Muscle layer of colon (tissue), 2 donors: ENCODE data around the gene SLIT3.

ENCODE experiments used
- H3K27ac ChIP-seq: one replicate; pipeline ENCODE4 v1.7.0; 2013; ENCODE audit warnings: low read depth, mild to moderate bottlenecking, low read length, moderate library complexity
- H3K27me3 ChIP-seq, 2 donors: one replicate each; pipeline ENCODE4 v1.7.0; 2013; ENCODE audit warnings: low read length in 2 of 2, mild to moderate bottlenecking in 2 of 2; ENCODE audit not compliant: insufficient read depth in 2 of 2, control insufficient read depth in 1 of 2
- H3K36me3 ChIP-seq: one replicate; pipeline ENCODE4 v1.7.0; 2013; ENCODE audit warnings: mild to moderate bottlenecking, low read length; ENCODE audit not compliant: insufficient read depth
- H3K4me1 ChIP-seq: one replicate; pipeline ENCODE4 v1.7.0; 2013; ENCODE audit warnings: mild to moderate bottlenecking, low read length; ENCODE audit not compliant: insufficient read depth
- H3K4me3 ChIP-seq, 2 donors: one replicate each; pipeline ENCODE4 v1.7.0; 2013; ENCODE audit warnings: low read length in 2 of 2, low read depth in 1 of 2, mild to moderate bottlenecking in 1 of 2, moderate library complexity in 1 of 2
- H3K9ac ChIP-seq: one replicate; pipeline ENCODE4 v1.7.0; 2013; ENCODE audit warnings: low read length
- H3K9me3 ChIP-seq: one replicate; pipeline ENCODE4 v1.7.0; 2013; ENCODE audit warnings: mild to moderate bottlenecking, low read length
- donor health status: abdominal sarcoma.
- donor health status: Adenocarcinoma of cecum.

The SLIT3 gene

GRCh38 chr5:168819004-168819621 is 481.8 kb downstream of the SLIT3 start:
- Histone ChIP-seq H3K9ac (no peak overlapping the region), H3K27ac (no peak overlapping the region), H3K36me3 (peaks cover 13% of the 10 kb centered on the region), H3K9me3 (no peaks in the 10 kb centered on the region), H3K4me3 (no peak overlapping the region), H3K27me3 (no peaks in the 10 kb centered on the region), H3K4me1 (no peaks in the 10 kb centered on the region)

GRCh38 chr5:168818558-168818957 is 482.4 kb downstream of the SLIT3 start:
- Histone ChIP-seq H3K36me3 (peaks cover 13% of the 10 kb centered on the region), H3K27ac (no peak overlapping the region), H3K27me3 (no peaks in the 10 kb centered on the region), H3K9me3 (no peaks in the 10 kb centered on the region), H3K4me1 (no peaks in the 10 kb centered on the region), H3K9ac (no peak overlapping the region), H3K4me3 (no peak overlapping the region)

GRCh38 chr5:168817591-168817990 is 483.3 kb downstream of the SLIT3 start:
- Histone ChIP-seq H3K36me3 (peaks cover 13% of the 10 kb centered on the region), H3K9ac (no peak overlapping the region), H3K27ac (no peak overlapping the region), H3K9me3 (no peaks in the 10 kb centered on the region), H3K4me3 (no peak overlapping the region), H3K27me3 (no peaks in the 10 kb centered on the region), H3K4me1 (no peaks in the 10 kb centered on the region)

- Histone ChIP-seq H3K4me3 (no peak overlapping the region), H3K27ac (no peak overlapping the region), H3K27me3 (no peaks in the 10 kb centered on the region), H3K9ac (no peak overlapping the region), H3K4me1 (no peaks in the 10 kb centered on the region), H3K36me3 (peaks cover 13% of the 10 kb centered on the region), H3K9me3 (no peaks in the 10 kb centered on the region)
Observed at GRCh38 chr5:168816661-168817060, 484.3 kb downstream of the SLIT3 start.

GRCh38 chr5:168813184-168813968 is 487.6 kb downstream of the SLIT3 start:
- H3K27me3 ChIP-seq, result no peaks in the 10 kb centered on the region
- peaks cover 13% of the 10 kb centered on the region for H3K36me3 ChIP-seq
- H3K4me1 ChIP-seq, result no peaks in the 10 kb centered on the region
- H3K27ac ChIP-seq, result no peak overlapping the region
- no peaks in the 10 kb centered on the region for H3K9me3 ChIP-seq
- no peak overlapping the region for H3K9ac ChIP-seq
- H3K4me3 ChIP-seq, result no peak overlapping the region

- Histone ChIP-seq H3K9ac (no peak overlapping the region), H3K4me1 (no peaks in the 10 kb centered on the region), H3K27ac (no peak overlapping the region), H3K27me3 (no peaks in the 10 kb centered on the region), H3K4me3 (no peak overlapping the region), H3K36me3 (peaks cover 15% of the 10 kb centered on the region), H3K9me3 (no peaks in the 10 kb centered on the region)
Observed at GRCh38 chr5:168810641-168811040, 490.3 kb downstream of the SLIT3 start.

GRCh38 chr5:168809218-168809617 is 491.7 kb downstream of the SLIT3 start:
- Histone ChIP-seq H3K9me3 (no peaks in the 10 kb centered on the region), H3K9ac (no peak overlapping the region), H3K36me3 (peaks cover 9% of the 10 kb centered on the region), H3K27me3 (no peaks in the 10 kb centered on the region), H3K27ac (no peak overlapping the region), H3K4me3 (no peak overlapping the region), H3K4me1 (no peaks in the 10 kb centered on the region)

GRCh38 chr5:168808051-168808616 is 492.8 kb downstream of the SLIT3 start:
- Histone ChIP-seq H3K9ac (no peak overlapping the region), H3K9me3 (no peaks in the 10 kb centered on the region), H3K4me3 (no peak overlapping the region), H3K27ac (no peak overlapping the region), H3K27me3 (no peaks in the 10 kb centered on the region), H3K36me3 (peaks cover 9% of the 10 kb centered on the region), H3K4me1 (no peaks in the 10 kb centered on the region)

- H3K9me3 ChIP-seq, result no peaks in the 10 kb centered on the region
- no peaks in the 10 kb centered on the region for H3K4me1 ChIP-seq
- no peak overlapping the region for H3K27ac ChIP-seq
- peaks cover 9% of the 10 kb centered on the region for H3K36me3 ChIP-seq
- no peaks in the 10 kb centered on the region for H3K27me3 ChIP-seq
- H3K9ac ChIP-seq, result no peak overlapping the region
- no peak overlapping the region for H3K4me3 ChIP-seq
Observed at GRCh38 chr5:168807287-168807686, 493.7 kb downstream of the SLIT3 start.

GRCh38 chr5:168803541-168803940 is 497.4 kb downstream of the SLIT3 start:
- H3K36me3 ChIP-seq, result peaks cover 9% of the 10 kb centered on the region
- H3K9ac ChIP-seq, result no peak overlapping the region
- no peaks in the 10 kb centered on the region for H3K4me1 ChIP-seq

GRCh38 chr5:168802337-168802736 is 498.6 kb downstream of the SLIT3 start:
- H3K27me3 ChIP-seq, result no peaks in the 10 kb centered on the region
- H3K4me3 ChIP-seq, result no peak overlapping the region
- H3K4me1 ChIP-seq, result no peaks in the 10 kb centered on the region
- H3K36me3 ChIP-seq, result peaks cover 9% of the 10 kb centered on the region
- H3K27ac ChIP-seq, result no peak overlapping the region
- no peak overlapping the region for H3K9ac ChIP-seq
- no peaks in the 10 kb centered on the region for H3K9me3 ChIP-seq

More at GRCh38 chr5:168803541-168803940, 497.4 kb downstream of the SLIT3 start:
- H3K27ac ChIP-seq, result no peak overlapping the region
- no peak overlapping the region for H3K4me3 ChIP-seq
- H3K9me3 ChIP-seq, result no peaks in the 10 kb centered on the region
- no peaks in the 10 kb centered on the region for H3K27me3 ChIP-seq
